Ishikawa (cell line): ENCODE results near the gene ATP7A.

Source experiments
- EGR1 ChIP-seq: IDR thresholded peaks from 2 replicates; pipeline ENCODE4 v1.6.1; 2012
- EP300 ChIP-seq: IDR thresholded peaks from 2 replicates; pipeline ENCODE4 v1.6.1; 2012; ENCODE audit warnings: borderline replicate concordance
- MAX ChIP-seq: IDR thresholded peaks from 2 replicates; pipeline ENCODE4 v1.6.1; 2012
- RAD21 ChIP-seq: IDR thresholded peaks from 2 replicates; pipeline ENCODE4 v1.6.1; 2012; ENCODE audit warnings: low read depth
- TAF1 ChIP-seq: IDR thresholded peaks from 2 replicates; pipeline ENCODE4 v1.6.1; 2012; ENCODE audit warnings: low read depth, mild to moderate bottlenecking
- YY1 ChIP-seq: IDR thresholded peaks from 2 replicates; pipeline ENCODE4 v1.6.1; 2012; ENCODE audit warnings: low read depth

- TF ChIP-seq EP300: no peak
- peak; percentile 61 for TF ChIP-seq TAF1
- 0 out of 2 replicates have a peak, but pooled peaks have one; percentile 19 for TF ChIP-seq MAX
- peak; percentile 82 for TF ChIP-seq YY1
- TF ChIP-seq EGR1: no peak
- peak; percentile 20; the same call in 1 of the 2 replicates for TF ChIP-seq RAD21
These were observed 11.2 kb upstream of the ATP7A start, which contains the start of gene COX7B for GRCh38 chrX:77899081-77899828.
